GM19455 (cell line): ENCODE measurements around the gene TSSC4.

Experiments
- ATAC-seq: cut with Tn5 transposase; IDR thresholded peaks from one replicate; pipeline ENCODE4 v1.9.1; 2021; ENCODE audit not compliant: unreplicated experiment

TSSC4 gene

GRCh38 chr11:2431395-2431794 lies 30.8 kb downstream of the TSSC4 start:
- no peak for ATAC-seq

DNA sequence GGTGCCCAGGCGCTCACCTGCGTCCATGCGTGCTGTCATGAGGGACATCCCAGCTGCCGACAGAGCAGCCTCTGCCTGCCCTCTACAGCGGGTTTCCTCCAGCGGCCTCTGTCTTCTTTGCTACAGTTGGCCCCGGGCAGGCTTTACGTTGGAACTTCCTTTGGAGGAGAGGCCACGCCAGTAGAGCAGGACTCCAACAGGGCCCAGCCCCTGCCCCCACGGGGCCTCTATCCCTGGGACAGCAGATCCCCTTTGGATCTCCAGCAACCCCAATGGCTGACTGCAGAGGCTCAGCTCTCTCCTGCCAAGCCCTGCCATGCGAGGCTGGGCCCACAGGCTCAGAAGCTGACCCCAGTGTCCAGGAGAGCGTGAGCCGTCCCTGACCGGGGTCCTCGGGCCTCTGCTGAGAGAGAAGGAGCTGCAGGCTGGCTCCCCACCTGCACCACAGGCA lies 31.6 kb downstream of the TSSC4 start:
- no peak for ATAC-seq

GRCh38 chr11:2432628-2433071 lies 32.1 kb downstream of the TSSC4 start:
- ATAC-seq = no peak

DNA sequence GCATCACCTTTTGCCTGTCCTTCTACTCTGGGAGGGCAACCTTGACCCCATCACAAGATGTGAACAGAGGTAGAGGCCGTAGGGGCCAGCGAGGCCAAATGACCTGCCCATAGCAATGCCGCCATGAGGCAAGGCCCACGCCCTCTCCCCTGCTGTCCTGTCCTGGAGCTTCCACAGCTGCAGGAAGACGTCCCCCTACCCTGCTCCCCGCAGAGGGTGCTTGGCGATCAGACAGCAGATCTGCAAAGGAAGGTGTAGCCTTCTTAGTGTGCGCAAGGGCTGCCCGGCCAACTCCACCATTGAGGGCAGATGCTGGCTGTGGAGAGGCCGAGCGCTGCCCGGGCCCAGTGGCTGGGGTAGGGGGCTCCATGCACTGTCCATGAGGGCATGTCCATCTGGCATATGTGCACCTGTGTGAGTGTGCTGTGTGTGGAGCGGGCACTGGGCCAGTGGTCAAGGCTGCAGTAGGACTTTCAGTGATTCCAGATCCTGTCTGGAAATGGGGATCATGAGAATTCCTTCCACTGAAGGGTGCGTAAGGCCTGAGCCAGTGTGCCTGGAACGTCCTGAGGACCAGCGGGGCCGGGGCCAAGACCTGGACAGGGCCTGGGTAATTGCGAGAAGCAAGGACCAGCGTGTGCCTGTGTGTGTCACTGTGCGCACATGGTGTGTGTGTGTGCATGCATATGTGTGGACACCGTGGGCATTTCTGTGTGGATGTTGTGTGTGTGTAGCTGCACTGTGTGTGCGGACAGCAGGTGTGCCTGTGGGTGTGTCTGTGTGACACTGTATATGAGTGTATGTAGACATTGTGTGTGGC lies 32.8 kb downstream of the TSSC4 start:
- ATAC-seq = no peak

DNA sequence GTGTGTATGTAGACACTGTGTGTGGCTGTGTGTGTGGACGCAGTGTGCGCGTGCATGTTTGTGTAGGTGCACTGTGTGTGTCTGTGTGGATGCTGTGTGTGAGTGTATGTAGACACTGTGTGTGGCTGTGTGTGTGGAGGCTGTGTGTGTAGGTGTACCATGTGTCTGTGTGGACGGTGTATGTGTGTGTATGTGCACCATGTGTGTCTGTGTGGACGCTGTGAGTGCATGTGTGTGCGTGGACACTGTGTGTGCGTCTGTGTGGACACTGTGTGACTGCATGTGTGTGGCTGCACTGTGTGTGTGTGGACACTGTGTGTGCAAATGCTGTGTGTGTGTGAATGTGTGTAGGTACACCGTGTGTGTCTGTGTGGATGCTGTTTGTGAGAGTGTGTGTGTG lies 33.5 kb downstream of the TSSC4 start:
- no peak for ATAC-seq

- ATAC-seq = no peak
Measured at GRCh38 chr11:2434506-2435255, 34.1 kb downstream of the TSSC4 start.

GRCh38 chr11:2435288-2436012 lies 34.9 kb downstream of the TSSC4 start:
- no peak for ATAC-seq

DNA sequence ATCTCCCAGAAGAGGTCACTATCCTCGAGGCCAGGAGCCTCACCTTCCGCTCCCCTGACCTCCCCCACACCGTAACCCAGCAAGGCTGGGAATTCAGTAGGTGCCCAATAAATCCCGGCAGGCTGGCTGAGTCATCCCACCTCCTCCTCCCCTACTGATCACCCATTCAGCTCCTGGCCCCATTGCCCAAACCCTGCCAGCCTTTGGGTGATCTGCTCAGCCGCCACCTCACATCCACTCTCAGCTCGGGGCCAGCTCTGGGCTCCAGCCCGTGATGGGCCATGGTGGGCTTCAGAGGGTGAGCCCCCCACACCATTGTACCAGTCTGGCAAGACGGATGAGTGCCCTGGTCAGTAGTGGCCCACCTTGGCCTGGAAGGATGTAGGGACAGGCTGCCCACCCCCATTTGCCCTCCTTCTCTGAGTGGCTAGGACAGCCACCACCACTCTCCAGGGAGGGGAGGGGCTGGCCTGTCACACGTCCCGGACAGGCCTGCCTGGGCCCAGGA lies 35.5 kb downstream of the TSSC4 start:
- ATAC-seq = no peak

GRCh38 chr11:2436521-2437031 lies 36.0 kb downstream of the TSSC4 start:
- no peak for ATAC-seq

DNA sequence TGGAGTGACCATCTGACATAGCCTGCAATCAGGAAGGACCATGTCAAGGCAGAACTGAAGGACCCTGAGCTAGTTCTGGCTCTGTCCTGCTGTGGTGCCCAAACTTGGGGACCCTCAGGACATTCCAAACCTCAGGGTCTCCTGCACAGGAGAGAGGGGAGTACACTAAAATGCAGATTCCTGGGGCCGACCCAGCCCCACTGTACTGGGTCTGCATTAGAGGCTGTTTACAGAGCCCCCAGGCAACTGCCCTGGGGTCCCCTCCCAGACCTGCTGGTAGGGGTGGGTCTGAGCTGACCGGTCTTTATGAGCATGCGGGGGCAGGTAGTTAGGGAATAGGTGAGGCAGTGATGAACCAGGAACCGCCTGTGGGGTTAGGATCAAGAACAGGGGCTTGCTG lies 37.0 kb downstream of the TSSC4 start:
- no peak for ATAC-seq

GRCh38 chr11:2439820-2440219 lies 39.3 kb downstream of the TSSC4 start:
- ATAC-seq = no peak

- ATAC-seq = no peak
Measured at GRCh38 chr11:2440646-2441045, 40.1 kb downstream of the TSSC4 start.

- no peak for ATAC-seq
Measured at GRCh38 chr11:2441171-2441570, 40.6 kb downstream of the TSSC4 start.

DNA sequence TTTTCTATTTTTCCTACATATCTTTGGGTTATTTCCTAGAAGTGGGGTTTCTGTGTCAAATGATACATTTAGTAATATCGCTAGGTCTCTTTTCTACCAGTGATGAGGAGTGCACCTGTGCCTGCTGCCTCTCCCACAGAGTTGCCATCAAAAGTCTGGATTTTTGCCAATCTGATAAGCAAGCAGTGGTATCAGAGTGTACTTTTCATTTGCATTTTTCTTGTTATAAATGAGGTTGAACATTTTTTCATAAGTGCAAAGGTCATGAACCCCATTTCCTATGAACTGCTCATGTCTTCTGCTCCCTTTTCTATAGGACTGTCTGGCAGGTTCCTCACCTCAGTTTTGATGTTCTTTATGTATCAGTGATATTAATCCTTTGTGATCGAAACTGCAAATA lies 42.0 kb downstream of the TSSC4 start:
- no peak for ATAC-seq

- no peak for ATAC-seq
Measured at GRCh38 chr11:2443406-2443805, 42.9 kb downstream of the TSSC4 start.

- ATAC-seq = no peak
Measured at GRCh38 chr11:2443881-2444820, 43.6 kb downstream of the TSSC4 start, which contains the start of gene TRPM5. TRPM5 (minus strand) TSS chr11:2444514; CDS start chr11:2423036, 21,478 bp downstream.

- ATAC-seq = no peak
Measured at GRCh38 chr11:2444821-2445745, 44.5 kb downstream of the TSSC4 start, which contains the start of gene KCNQ1. KCNQ1 (plus strand) TSS chr11:2445008; CDS start chr11:2445099, 91 bp downstream.

DNA sequence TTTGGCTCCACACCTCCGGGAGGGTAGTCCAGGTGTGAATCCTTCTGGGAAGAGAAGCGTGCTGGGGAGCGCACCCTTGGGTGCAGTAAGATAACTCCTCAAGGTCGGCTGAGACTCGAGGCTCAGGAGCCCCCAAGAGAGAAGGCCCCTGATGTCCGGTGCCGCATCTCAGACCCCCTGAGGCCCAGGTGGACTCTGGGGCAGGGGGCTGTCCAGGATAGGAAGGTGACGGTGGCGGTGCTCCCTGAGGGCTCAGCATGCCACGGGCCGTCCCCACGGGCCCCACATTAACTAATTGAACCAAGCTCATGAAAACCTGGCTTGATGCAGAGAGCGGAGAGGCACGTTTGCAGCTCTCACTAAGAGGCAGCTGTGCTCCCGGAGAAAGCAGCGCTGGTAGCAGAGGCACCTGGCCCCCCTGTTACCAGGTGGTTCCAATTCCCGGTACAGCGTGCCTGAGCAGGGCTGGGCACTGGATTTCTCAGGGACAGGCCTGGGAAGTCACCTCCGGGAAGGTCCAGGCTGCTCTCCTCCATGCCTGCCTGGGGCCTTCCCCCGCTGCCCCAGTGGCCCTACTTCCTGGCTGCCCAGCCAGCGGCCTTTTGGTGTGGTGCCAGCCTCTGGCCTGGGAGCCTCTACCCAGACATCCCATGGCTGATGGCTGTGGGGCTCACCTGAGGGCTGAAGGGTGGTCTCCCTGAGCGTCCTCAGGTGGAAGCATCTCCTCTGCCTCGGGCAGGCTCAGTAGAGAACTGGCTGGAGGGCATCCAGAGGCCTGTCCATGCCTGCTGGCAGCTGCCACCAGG lies 45.4 kb downstream of the TSSC4 start:
- ATAC-seq = no peak
